NB4 (cell line): ENCODE measurements around the gene RFPL2.

Experiments
- POLR2A ChIP-seq: IDR thresholded peaks from 2 replicates; pipeline ENCODE4 v1.6.1; 2011; ENCODE audit warnings: mild to moderate bottlenecking; ENCODE audit not compliant: insufficient read length; ENCODE audit errors: extremely low read depth
- TF ChIP-seq, protein P1 (sequence below): IDR thresholded peaks from one replicate; pipeline ENCODE4 v1.5.1; 2012; ENCODE audit warnings: low read depth, low read length

GRCh38 chr22:32240461-32240860, 35.6 kb upstream of the RFPL2 start:
- TF ChIP-seq, protein P1, sequence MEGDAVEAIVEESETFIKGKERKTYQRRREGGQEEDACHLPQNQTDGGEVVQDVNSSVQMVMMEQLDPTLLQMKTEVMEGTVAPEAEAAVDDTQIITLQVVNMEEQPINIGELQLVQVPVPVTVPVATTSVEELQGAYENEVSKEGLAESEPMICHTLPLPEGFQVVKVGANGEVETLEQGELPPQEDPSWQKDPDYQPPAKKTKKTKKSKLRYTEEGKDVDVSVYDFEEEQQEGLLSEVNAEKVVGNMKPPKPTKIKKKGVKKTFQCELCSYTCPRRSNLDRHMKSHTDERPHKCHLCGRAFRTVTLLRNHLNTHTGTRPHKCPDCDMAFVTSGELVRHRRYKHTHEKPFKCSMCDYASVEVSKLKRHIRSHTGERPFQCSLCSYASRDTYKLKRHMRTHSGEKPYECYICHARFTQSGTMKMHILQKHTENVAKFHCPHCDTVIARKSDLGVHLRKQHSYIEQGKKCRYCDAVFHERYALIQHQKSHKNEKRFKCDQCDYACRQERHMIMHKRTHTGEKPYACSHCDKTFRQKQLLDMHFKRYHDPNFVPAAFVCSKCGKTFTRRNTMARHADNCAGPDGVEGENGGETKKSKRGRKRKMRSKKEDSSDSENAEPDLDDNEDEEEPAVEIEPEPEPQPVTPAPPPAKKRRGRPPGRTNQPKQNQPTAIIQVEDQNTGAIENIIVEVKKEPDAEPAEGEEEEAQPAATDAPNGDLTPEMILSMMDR, result no peak
- no peak for TF ChIP-seq POLR2A
